ENCODE results near the gene ARID1B. TPM values are rescaled to one million over a fixed set of nuclear protein-coding genes. Genes with fewer than 3 reads are reported as not detected.

ARID1B gene
- total and polyA plus RNA-seq, 2 of the 4 experiments (the other 2 are of a cell fraction) = 14.5 to 20.1 TPM

GRCh38 chr6:156808287-156808686 lies 31.1 kb downstream of the ARID1B start:
- Histone ChIP-seq H3K4me3 (ENCODE audit: insufficient read depth, low read depth, low read length) (no peak overlapping the region), H3K14ac (replicated peaks; ENCODE audit: low read depth, low read length) (0 out of 2 replicates have a peak overlapping the region, but pooled peaks have one; percentile 61), H3K36me3 (ENCODE audit: control insufficient read depth, insufficient read depth, low read length) (no peaks in the 10 kb centered on the region), H3K9me3 (ENCODE audit: control insufficient read depth, insufficient read depth, low read length) (peaks cover 2% of the 10 kb centered on the region; the same call in 1 of the 2 replicates), H2BK5ac (ENCODE audit: low read depth, low read length, poor library complexity, severe bottlenecking) (no peak overlapping the region), H3K18ac (ENCODE audit: low read depth, low read length) (no peak overlapping the region), H3K79me1 (ENCODE audit: low read depth in 1 of 2, low read length in 2 of 2) (peaks cover 40 to 75% of the 10 kb centered on the region in 2 experiments), H3K4ac (ENCODE audit: low read depth, low read length) (0 out of 2 replicates have a peak overlapping the region, but pooled peaks have one; percentile 7), H3K9ac (ENCODE audit: low read depth, low read length) (no peak overlapping the region), H2BK15ac (ENCODE audit: low read depth, low read length) (no peak overlapping the region), H2AK9ac (replicated peaks; ENCODE audit: low read depth, low read length, poor library complexity) (no peak overlapping the region), H2AFZ (replicated peaks; ENCODE audit: low read length, poor library complexity) (no peak overlapping the region), H2BK120ac (ENCODE audit: low read depth, low read length) (no peak overlapping the region), H3K27me3 (ENCODE audit: control insufficient read depth, insufficient read depth, low read length) (no peaks in the 10 kb centered on the region), H4K91ac (ENCODE audit: insufficient read depth, low read depth, low read length) (no peak overlapping the region), H3K4me2 (ENCODE audit: low read depth, low read length) (no peak overlapping the region), H3K9me1 (ENCODE audit: insufficient read depth, low read length) (peaks cover 18% of the 10 kb centered on the region), H3K23ac (ENCODE audit: low read depth, low read length) (no peak overlapping the region), H2AK5ac (ENCODE audit: low read depth, low read length) (no peak overlapping the region), H4K20me1 (ENCODE audit: insufficient read depth, low read length) (peaks cover 69% of the 10 kb centered on the region), H4K8ac (ENCODE audit: low read depth in 2 of 2, low read length in 2 of 2) (no peak overlapping the region), H3K56ac (ENCODE audit: extremely low read depth, insufficient read depth, low read length) (no peak overlapping the region), H3K27ac (ENCODE audit: insufficient read depth, low read length) (no peak overlapping the region), H4K5ac (ENCODE audit: low read depth, low read length) (no peak overlapping the region), H3K4me1 (ENCODE audit: control insufficient read depth, insufficient read depth, low read length) (peaks cover 8% of the 10 kb centered on the region), H2BK20ac (ENCODE audit: low read depth, low read length) (no peak overlapping the region)
- ChIA-PET CTCF (no interaction called here), POLR2A (ENCODE audit: unreplicated experiment) (no interaction called here)
- TF ChIP-seq POLR2A (IDR thresholded peaks at IDR 0.05; ENCODE audit: low read depth, low read length) (no peak), USF2 (IDR thresholded peaks at IDR 0.05; ENCODE audit: low read depth, low read length) (peak; percentile 36)
- in situ Hi-C loops (cut with MboI; ENCODE audit: low sequenced_read_pairs) (no loop called here), intact Hi-C loops (cut with micrococcal nuclease) (no loop called here), dilution Hi-C loops (cut with HindIII; ENCODE audit: low sequenced_read_pairs, unreplicated experiment) (no loop called here)
- BruUV-seq (replicated peaks) = no TSS peak
- ATAC-seq (ENCODE audit: low read depth) (no peak), DNase-seq (peak; percentile 13)
- 20% methylated on average over 2 of the region's 2 CpGs; no CpG with 5 or more reads in 1 of the 2 experiments for WGBS, 2 experiments (ENCODE audit: extremely low coverage in 2 of 2, insufficient read length in 1 of 2)

All from IMR-90 (cell line).